HepG2 (cell line): ENCODE measurements around the gene TXN2. TPM values are rescaled to one million over a fixed set of nuclear protein-coding genes. Genes with fewer than 3 reads are reported as not detected.

Experiments used
- CHCHD3 ChIP-seq: sonication (generic); formaldehyde crosslinking; IDR thresholded peaks from 2 replicates; pipeline ENCODE4 v1.8.0; 2022; ENCODE audit warnings: mild to moderate bottlenecking, missing genetic modification reagents, moderate library complexity
- HOXA7 ChIP-seq: sonication (generic); formaldehyde crosslinking; IDR thresholded peaks from 2 replicates; pipeline ENCODE4 v1.8.1; 2022; ENCODE audit warnings: mild to moderate bottlenecking, missing genetic modification reagents, moderate library complexity
- ISX ChIP-seq: sonication (generic); formaldehyde crosslinking; conservative IDR thresholded peaks from 2 replicates; pipeline ENCODE4 v1.5.0; 2020; ENCODE audit warnings: missing genetic modification reagents
- MEIS1 ChIP-seq: sonication (generic); formaldehyde crosslinking; IDR thresholded peaks from 2 replicates; pipeline ENCODE4 v1.9.0; 2021; ENCODE audit warnings: mild to moderate bottlenecking, missing genetic modification reagents, moderate library complexity, borderline replicate concordance
- NCOA5 ChIP-seq: sonication (generic); formaldehyde crosslinking; IDR thresholded peaks from 2 replicates; pipeline ENCODE4 v1.4.0; 2020; ENCODE audit warnings: missing genetic modification reagents
- PHF8 ChIP-seq: sonication (generic); formaldehyde crosslinking; IDR thresholded peaks from 2 replicates; pipeline ENCODE4 v1.5.0; 2020; ENCODE audit warnings: missing genetic modification reagents
- RBM22 ChIP-seq: fragments of 200-400 bp; formaldehyde crosslinking; optimal IDR thresholded peaks from 2 replicates; pipeline ENCODE3; 2017; ENCODE audit warnings: mild to moderate bottlenecking, low read length, moderate library complexity
- TEAD3 ChIP-seq: optimal IDR thresholded peaks from 2 replicates; pipeline ENCODE3; 2016; ENCODE audit warnings: borderline replicate concordance
- TP53 ChIP-seq: sonication (generic); formaldehyde crosslinking; conservative IDR thresholded peaks from 2 replicates; pipeline ENCODE4 v1.4.0; 2020; ENCODE audit warnings: missing genetic modification reagents
- ZBTB7A ChIP-seq: sonication (generic); formaldehyde crosslinking; IDR thresholded peaks from 2 replicates; pipeline ENCODE4 v1.8.0; 2022; ENCODE audit warnings: mild to moderate bottlenecking, missing genetic modification reagents
- ZIK1 ChIP-seq: sonication (generic); formaldehyde crosslinking; IDR thresholded peaks from 2 replicates; pipeline ENCODE4 v1.5.0; 2020; ENCODE audit warnings: mild to moderate bottlenecking, low read depth, missing genetic modification reagents, borderline replicate concordance
- ZNF260 ChIP-seq: sonication (generic); formaldehyde crosslinking; IDR thresholded peaks from 2 replicates; pipeline ENCODE4 v1.4.0; 2020; ENCODE audit warnings: missing genetic modification reagents, low read depth, mild to moderate bottlenecking, borderline replicate concordance
- ZNF510 ChIP-seq: sonication (generic); formaldehyde crosslinking; IDR thresholded peaks from 2 replicates; pipeline ENCODE4 v1.4.0; 2020; ENCODE audit warnings: low read depth, mild to moderate bottlenecking, missing genetic modification reagents
- ZNF547 ChIP-seq: sonication (generic); formaldehyde crosslinking; IDR thresholded peaks from 2 replicates; pipeline ENCODE4 v1.5.1; 2020; ENCODE audit warnings: mild to moderate bottlenecking, missing genetic modification reagents
- ZNF556 ChIP-seq: sonication (generic); formaldehyde crosslinking; IDR thresholded peaks from 2 replicates; pipeline ENCODE4 v1.4.0; 2020; ENCODE audit warnings: mild to moderate bottlenecking, missing genetic modification reagents, borderline replicate concordance
- ZNF614 ChIP-seq: IDR thresholded peaks from 2 replicates; pipeline ENCODE4 v1.6.1; 2018; ENCODE audit warnings: missing biosample characterization, missing genetic modification reagents, inconsistent platforms, borderline replicate concordance
- ZNF773 ChIP-seq: sonication (generic); formaldehyde crosslinking; IDR thresholded peaks from 2 replicates; pipeline ENCODE4 v1.4.0; 2020; ENCODE audit warnings: missing genetic modification reagents, borderline replicate concordance
- ZNF788 ChIP-seq: sonication (generic); formaldehyde crosslinking; IDR thresholded peaks from 2 replicates; pipeline ENCODE4 v1.5.0; 2020; ENCODE audit warnings: mild to moderate bottlenecking, missing genetic modification reagents, borderline replicate concordance
- polyA plus RNA-seq, 8 experiments: library from polyadenylated mRNA; depleted of rRNA in 3 of 8; stranded (reverse) in 7 of 8; unstranded in 1 of 8; fragments of >200 nt; fragmentation: Illumina TruSeq in 4 of 8; extraction: Trizol in 4 of 8; gene quantifications; 2 replicates each; pipeline versions ENCODE4 v1.2.1 to v1.2.3, GENCODE V29; 2011 to 2016; ENCODE audit warnings: low read depth in 4 of 8, missing spikeins in 1 of 8, mixed read lengths in 1 of 8; ENCODE audit not compliant: insufficient read depth in 1 of 8
- total RNA-seq, 5 experiments: library from RNA; depleted of rRNA; stranded (reverse); fragments of >200 nt; fragmentation: Illumina TruSeq; extraction: Trizol; gene quantifications; 2 replicates each; pipeline ENCODE4 v1.2.3, GENCODE V29; 2016; ENCODE audit warnings: low read depth in 1 of 5
- TF ChIP-seq, protein P1 (sequence below): sonication (generic); formaldehyde crosslinking; IDR thresholded peaks from 2 replicates; pipeline ENCODE4 v1.8.1; 2022; ENCODE audit warnings: low read depth, mild to moderate bottlenecking, missing genetic modification reagents
- TF ChIP-seq, protein P2 (sequence below): sonication (generic); formaldehyde crosslinking; IDR thresholded peaks from 2 replicates; pipeline ENCODE4 v1.5.1; 2020; ENCODE audit warnings: missing genetic modification reagents, mild to moderate bottlenecking, borderline replicate concordance
- TF ChIP-seq, protein P3 (sequence below): sonication (generic); formaldehyde crosslinking; IDR thresholded peaks from 2 replicates; pipeline ENCODE4 v1.4.0; 2020; ENCODE audit warnings: missing genetic modification reagents
- TF ChIP-seq, protein P4 (sequence below): sonication (generic); formaldehyde crosslinking; IDR thresholded peaks from 2 replicates; pipeline ENCODE4 v1.5.0; 2020; ENCODE audit warnings: mild to moderate bottlenecking, missing genetic modification reagents, moderate library complexity
- TF ChIP-seq, protein P5 (sequence below): IDR thresholded peaks from 2 replicates; pipeline ENCODE4 v1.6.1; 2016; ENCODE audit warnings: missing compliant biosample characterization, missing genetic modification reagents, borderline replicate concordance

TXN2 gene
- total and polyA plus RNA-seq, 2 of the 13 experiments (the other 11 are each of a cell fraction or from before 2014, with no cell fraction given): 41.4 to 109 TPM

DNA sequence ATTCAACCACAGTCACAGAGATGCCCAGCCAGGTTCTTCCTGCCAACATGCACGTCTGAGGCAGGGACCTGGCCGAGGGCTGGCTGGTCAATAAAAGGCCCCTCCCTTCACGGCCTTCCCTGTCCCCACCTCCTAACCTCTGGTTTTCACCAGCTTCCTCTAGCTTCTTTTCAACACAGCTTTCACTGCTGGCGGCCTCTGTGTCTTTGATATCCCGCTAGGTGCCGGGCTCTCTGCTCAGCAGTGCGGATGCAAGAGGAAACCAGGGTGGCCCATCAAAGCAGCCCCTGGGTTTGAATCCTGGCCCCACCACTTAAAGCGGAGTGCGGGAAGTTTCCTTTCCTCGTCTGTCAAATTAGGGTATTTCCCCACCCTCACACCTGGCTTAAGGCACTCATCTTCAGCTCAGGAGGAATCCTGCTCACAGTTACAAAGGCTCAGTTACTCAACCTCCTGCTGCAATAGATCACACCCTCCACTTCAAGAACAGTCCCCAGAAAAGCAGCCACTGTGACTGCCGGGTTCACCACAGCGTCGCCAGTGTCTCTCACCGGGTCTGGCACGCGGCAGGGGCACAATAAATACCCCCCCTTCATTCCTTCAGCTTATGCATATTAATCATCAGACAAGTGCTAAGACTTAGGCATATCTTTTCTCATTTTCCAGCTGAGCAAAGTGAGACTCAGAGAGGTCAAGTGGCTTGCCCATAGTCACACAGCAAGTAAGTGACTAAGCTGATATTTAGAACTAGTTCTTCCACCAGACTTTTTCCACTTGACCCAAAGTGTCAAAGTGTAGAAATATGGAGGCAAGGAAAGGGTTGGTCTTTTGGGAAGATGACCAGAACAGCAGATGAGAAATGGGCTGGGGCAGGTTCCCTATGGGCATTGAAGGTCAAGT, 45.7 kb downstream of the TXN2 start (continued):
- TF ChIP-seq ZNF788 (CRISPR knock-in tag) (no peak; the same call in 1 of the 2 replicates), ZBTB7A (CRISPR knock-in tag) (no peak), TP53 (no peak), ZIK1 (CRISPR knock-in tag) (no peak), ZNF773 (CRISPR knock-in tag) (no peak), ZNF510 (no peak), ZNF547 (CRISPR knock-in tag) (no peak), ZNF556 (peak; percentile 82; the same call in 1 of the 2 replicates), ZNF614 (CRISPR knock-in tag) (no peak), MEIS1 (CRISPR knock-in tag) (no peak), CHCHD3 (no peak), ZNF260 (CRISPR knock-in tag) (no peak), RBM22 (no peak), ISX (CRISPR knock-in tag) (no peak), PHF8 (no peak), NCOA5 (CRISPR knock-in tag) (no peak), HOXA7 (CRISPR knock-in tag) (no peak), TEAD3 (CRISPR knock-in tag) (no peak)
- TF ChIP-seq, protein P1, sequence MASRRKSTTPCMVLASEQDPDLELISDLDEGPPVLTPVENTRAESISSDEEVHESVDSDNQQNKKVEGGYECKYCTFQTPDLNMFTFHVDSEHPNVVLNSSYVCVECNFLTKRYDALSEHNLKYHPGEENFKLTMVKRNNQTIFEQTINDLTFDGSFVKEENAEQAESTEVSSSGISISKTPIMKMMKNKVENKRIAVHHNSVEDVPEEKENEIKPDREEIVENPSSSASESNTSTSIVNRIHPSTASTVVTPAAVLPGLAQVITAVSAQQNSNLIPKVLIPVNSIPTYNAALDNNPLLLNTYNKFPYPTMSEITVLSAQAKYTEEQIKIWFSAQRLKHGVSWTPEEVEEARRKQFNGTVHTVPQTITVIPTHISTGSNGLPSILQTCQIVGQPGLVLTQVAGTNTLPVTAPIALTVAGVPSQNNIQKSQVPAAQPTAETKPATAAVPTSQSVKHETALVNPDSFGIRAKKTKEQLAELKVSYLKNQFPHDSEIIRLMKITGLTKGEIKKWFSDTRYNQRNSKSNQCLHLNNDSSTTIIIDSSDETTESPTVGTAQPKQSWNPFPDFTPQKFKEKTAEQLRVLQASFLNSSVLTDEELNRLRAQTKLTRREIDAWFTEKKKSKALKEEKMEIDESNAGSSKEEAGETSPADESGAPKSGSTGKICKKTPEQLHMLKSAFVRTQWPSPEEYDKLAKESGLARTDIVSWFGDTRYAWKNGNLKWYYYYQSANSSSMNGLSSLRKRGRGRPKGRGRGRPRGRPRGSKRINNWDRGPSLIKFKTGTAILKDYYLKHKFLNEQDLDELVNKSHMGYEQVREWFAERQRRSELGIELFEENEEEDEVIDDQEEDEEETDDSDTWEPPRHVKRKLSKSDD (CRISPR knock-in tag): no peak
- TF ChIP-seq, protein P2, sequence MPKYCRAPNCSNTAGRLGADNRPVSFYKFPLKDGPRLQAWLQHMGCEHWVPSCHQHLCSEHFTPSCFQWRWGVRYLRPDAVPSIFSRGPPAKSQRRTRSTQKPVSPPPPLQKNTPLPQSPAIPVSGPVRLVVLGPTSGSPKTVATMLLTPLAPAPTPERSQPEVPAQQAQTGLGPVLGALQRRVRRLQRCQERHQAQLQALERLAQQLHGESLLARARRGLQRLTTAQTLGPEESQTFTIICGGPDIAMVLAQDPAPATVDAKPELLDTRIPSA (CRISPR knock-in tag): no peak
- TF ChIP-seq, protein P3, sequence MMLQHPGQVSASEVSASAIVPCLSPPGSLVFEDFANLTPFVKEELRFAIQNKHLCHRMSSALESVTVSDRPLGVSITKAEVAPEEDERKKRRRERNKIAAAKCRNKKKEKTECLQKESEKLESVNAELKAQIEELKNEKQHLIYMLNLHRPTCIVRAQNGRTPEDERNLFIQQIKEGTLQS: no peak
- TF ChIP-seq, protein P4, sequence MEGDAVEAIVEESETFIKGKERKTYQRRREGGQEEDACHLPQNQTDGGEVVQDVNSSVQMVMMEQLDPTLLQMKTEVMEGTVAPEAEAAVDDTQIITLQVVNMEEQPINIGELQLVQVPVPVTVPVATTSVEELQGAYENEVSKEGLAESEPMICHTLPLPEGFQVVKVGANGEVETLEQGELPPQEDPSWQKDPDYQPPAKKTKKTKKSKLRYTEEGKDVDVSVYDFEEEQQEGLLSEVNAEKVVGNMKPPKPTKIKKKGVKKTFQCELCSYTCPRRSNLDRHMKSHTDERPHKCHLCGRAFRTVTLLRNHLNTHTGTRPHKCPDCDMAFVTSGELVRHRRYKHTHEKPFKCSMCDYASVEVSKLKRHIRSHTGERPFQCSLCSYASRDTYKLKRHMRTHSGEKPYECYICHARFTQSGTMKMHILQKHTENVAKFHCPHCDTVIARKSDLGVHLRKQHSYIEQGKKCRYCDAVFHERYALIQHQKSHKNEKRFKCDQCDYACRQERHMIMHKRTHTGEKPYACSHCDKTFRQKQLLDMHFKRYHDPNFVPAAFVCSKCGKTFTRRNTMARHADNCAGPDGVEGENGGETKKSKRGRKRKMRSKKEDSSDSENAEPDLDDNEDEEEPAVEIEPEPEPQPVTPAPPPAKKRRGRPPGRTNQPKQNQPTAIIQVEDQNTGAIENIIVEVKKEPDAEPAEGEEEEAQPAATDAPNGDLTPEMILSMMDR (CRISPR knock-in tag): peak; percentile 45
- TF ChIP-seq, protein P5, sequence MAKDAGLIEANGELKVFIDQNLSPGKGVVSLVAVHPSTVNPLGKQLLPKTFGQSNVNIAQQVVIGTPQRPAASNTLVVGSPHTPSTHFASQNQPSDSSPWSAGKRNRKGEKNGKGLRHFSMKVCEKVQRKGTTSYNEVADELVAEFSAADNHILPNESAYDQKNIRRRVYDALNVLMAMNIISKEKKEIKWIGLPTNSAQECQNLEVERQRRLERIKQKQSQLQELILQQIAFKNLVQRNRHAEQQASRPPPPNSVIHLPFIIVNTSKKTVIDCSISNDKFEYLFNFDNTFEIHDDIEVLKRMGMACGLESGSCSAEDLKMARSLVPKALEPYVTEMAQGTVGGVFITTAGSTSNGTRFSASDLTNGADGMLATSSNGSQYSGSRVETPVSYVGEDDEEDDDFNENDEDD (CRISPR knock-in tag): no peak; the same call in 1 of the 2 replicates
